SK-N-SH (cell line): ENCODE results near the gene ZFYVE19. TPM values are rescaled to one million over a fixed set of nuclear protein-coding genes. Genes with fewer than 3 reads are reported as not detected.

Source experiments
- CTCF ChIA-PET: fragments of 300-600, 350-600 bp; formaldehyde crosslinking; extraction: SDS; loops from one replicate; lab custom pipeline; 2021; lab: Yijun Ruan, JAX
- POLR2A ChIA-PET: fragments of 350-600 bp; sonication (Branson Sonifier 250); formaldehyde crosslinking; extraction: SDS; loops from one replicate; lab custom pipeline; 2020; ENCODE audit warnings: antibody characterized with exemption, inconsistent platforms; lab: Yijun Ruan, JAX
- DNase-seq: peaks from one replicate; pipeline ENCODE4 v3.0.0; 2012
- H2AFZ ChIP-seq: fragments of 200-600 bp; sonication (generic); 2 replicates; pipeline ENCODE4 v1.8.1; 2016; ENCODE audit warnings: antibody characterized with exemption, mild to moderate bottlenecking, low read depth
- H3F3A ChIP-seq: fragments of 200-600 bp; sonication (generic); replicated peaks from 2 replicates; pipeline ENCODE3; 2016; ENCODE audit warnings: antibody characterized with exemption, mild to moderate bottlenecking; ENCODE audit not compliant: insufficient read depth
- H3K27ac ChIP-seq, 2 experiments: fragments of 200-500 bp in 1 of 2; fragments of 200-600 bp in 1 of 2; sonication (Bioruptor generic) in 1 of 2; sonication (generic), shearing (Covaris generic) in 1 of 2; 2 replicates each; pipeline versions ENCODE4 v1.5.1 to v1.6.1; 2014 to 2016; ENCODE audit warnings: low read depth in 2 of 2, inconsistent platforms in 1 of 2, low read length in 1 of 2, mild to moderate bottlenecking in 1 of 2, mixed read lengths in 1 of 2
- H3K27me3 ChIP-seq: fragments of 200-600 bp; sonication (generic), shearing (Covaris generic); 2 replicates; pipeline ENCODE4 v1.6.1; 2016; ENCODE audit warnings: mixed run types; ENCODE audit not compliant: insufficient read depth
- H3K36me3 ChIP-seq, 2 experiments: fragments of 200-500 bp in 1 of 2; fragments of 200-600 bp in 1 of 2; sonication (Bioruptor generic) in 1 of 2; sonication (generic) in 1 of 2; replicated peaks in 1 of 2; 2 replicates each; pipeline versions ENCODE3 to v1.5.1; 2014 to 2016; ENCODE audit warnings: low read length in 1 of 2, mild to moderate bottlenecking in 1 of 2; ENCODE audit not compliant: insufficient read depth in 2 of 2, control insufficient read depth in 1 of 2
- H3K4me1 ChIP-seq, 2 experiments: fragments of 200-500 bp in 1 of 2; fragments of 200-600 bp in 1 of 2; sonication (Bioruptor generic) in 1 of 2; sonication (generic), shearing (Covaris generic) in 1 of 2; 2 replicates each; pipeline versions ENCODE4 v1.5.1 to v1.6.1; 2014 to 2016; ENCODE audit warnings: low read depth in 1 of 2, low read length in 1 of 2, mixed run types in 1 of 2; ENCODE audit not compliant: insufficient read depth in 2 of 2, control insufficient read depth in 1 of 2
- H3K4me2 ChIP-seq: fragments of 200-600 bp; sonication (generic), shearing (Covaris generic); 2 replicates; pipeline ENCODE4 v1.6.1; 2017; ENCODE audit warnings: mixed run types
- H3K4me3 ChIP-seq, 2 experiments: fragments of 200-500 bp in 1 of 2; fragments of 200-600 bp in 1 of 2; sonication (Bioruptor generic) in 1 of 2; sonication (generic), shearing (Covaris generic) in 1 of 2; 2 replicates each; pipeline versions ENCODE4 v1.5.1 to v1.8.1; 2014 to 2016; ENCODE audit warnings: low read depth in 2 of 2, inconsistent platforms in 1 of 2, low read length in 1 of 2, mild to moderate bottlenecking in 1 of 2, mixed read lengths in 1 of 2, moderate library complexity in 1 of 2
- H3K79me2 ChIP-seq: fragments of 200-600 bp; sonication (generic); 2 replicates; pipeline ENCODE4 v1.8.1; 2017; ENCODE audit warnings: mild to moderate bottlenecking; ENCODE audit not compliant: insufficient read depth
- H3K9ac ChIP-seq: fragments of 200-600 bp; sonication (generic); 2 replicates; pipeline ENCODE4 v1.6.1; 2017; ENCODE audit warnings: mixed run types
- H3K9me2 ChIP-seq: fragments of 200-600 bp; sonication (generic); 2 replicates; pipeline ENCODE4 v1.6.1; 2017; ENCODE audit warnings: mixed run types
- H3K9me3 ChIP-seq: fragments of 200-600 bp; sonication (generic); 2 replicates; pipeline ENCODE4 v1.6.1; 2017; ENCODE audit warnings: mixed run types, mild to moderate bottlenecking, moderate library complexity
- H4K20me1 ChIP-seq: fragments of 200-600 bp; sonication (generic); 2 replicates; pipeline ENCODE4 v1.6.1; 2017; ENCODE audit warnings: mild to moderate bottlenecking, mixed run types; ENCODE audit not compliant: insufficient read depth
- NFIC ChIP-seq: IDR thresholded peaks from 2 replicates; pipeline ENCODE4 v1.4.0; 2012; ENCODE audit warnings: borderline replicate concordance
- NRF1 ChIP-seq: IDR thresholded peaks from 2 replicates; pipeline ENCODE4 v1.6.1; 2012; ENCODE audit warnings: low read depth, mild to moderate bottlenecking, low read length
- POLR2AphosphoS5 ChIP-seq: IDR thresholded peaks from 2 replicates; pipeline ENCODE4 v1.6.1; 2012; ENCODE audit warnings: low read depth, low read length
- RAD21 ChIP-seq: IDR thresholded peaks from 2 replicates; pipeline ENCODE4 v1.6.1; 2012; ENCODE audit warnings: mild to moderate bottlenecking, low read length
- WGBS: methylation state at CpG from one replicate; pipeline ENCODE4 v1.1.6; 2017; ENCODE audit warnings: low lambda C conversion rate; 5-methylcytosine and 5-hydroxymethylcytosine counted together
- polyA plus RNA-seq, 3 experiments: library from polyadenylated mRNA; depleted of rRNA; stranded (reverse); fragments of >200 nt; gene quantifications; 2 replicates each; pipeline ENCODE4 v1.2.3, GENCODE V29; 2012
- small RNA-seq, 7 experiments: library from RNA; depleted of rRNA; stranded (forward); fragments of <200 nt; gene quantifications; one replicate each; pipeline ENCODE3, GENCODE V24; 2012

Gene ZFYVE19
- polyA plus RNA-seq, 1 of the 3 experiments (the other 2 are of a cell fraction) = 35.5 TPM

DNA sequence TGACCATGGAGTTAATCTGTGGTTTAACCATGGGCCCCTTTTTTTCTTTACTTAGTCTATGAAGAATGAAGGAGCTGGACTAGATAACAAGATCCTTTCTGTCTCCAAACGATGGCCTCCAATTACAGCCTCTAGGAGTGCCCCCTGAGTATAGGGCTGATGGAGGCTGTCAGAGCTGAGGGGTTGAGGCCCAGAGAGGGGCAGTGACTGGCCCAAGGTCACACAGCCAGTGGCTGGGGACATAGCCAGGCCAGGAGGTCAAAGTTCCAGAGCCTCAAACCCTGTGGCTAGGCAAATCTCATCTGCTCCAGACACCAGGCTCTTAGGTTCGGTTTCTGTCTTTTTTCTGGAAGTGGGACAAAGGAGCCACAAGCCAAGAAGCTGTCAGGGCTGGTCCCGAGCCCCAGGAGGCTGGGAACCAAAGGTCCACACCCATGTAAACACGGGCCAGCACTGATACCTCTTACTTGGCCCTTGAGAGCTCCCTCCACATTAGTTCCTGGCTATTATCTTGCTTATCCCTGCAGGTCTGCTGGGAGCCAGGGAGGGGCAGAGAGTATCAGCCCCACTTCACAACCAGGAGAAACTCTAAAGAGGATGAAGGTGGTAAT lies 56.9 kb downstream of the ZFYVE19 start:
- no peaks in the 10 kb centered on the region for H3K79me2 ChIP-seq
- H3F3A ChIP-seq = peaks cover 3% of the 10 kb centered on the region
- ChIA-PET CTCF (interaction anchor here (0.9 kb wide), 1 partner anchor 67 kb away, joined by 4 read pairs; no protein-coding TSS in a partner anchor), POLR2A (no interaction called here)
- TF ChIP-seq NRF1 (no peak), RAD21 (no peak), POLR2AphosphoS5 (no peak), NFIC (no peak)
- no peak overlapping the region for H3K4me2 ChIP-seq
- H3K27ac ChIP-seq = no peak overlapping the region
- 53% methylated on average over 3 of the region's 4 CpGs for WGBS
- H3K27me3 ChIP-seq = no peaks in the 10 kb centered on the region
- H4K20me1 ChIP-seq = no peaks in the 10 kb centered on the region
- H3K9ac ChIP-seq = no peak overlapping the region
- no peak overlapping the region for H2AFZ ChIP-seq
- H3K36me3 ChIP-seq = no peaks in the 10 kb centered on the region
- no peaks in the 10 kb centered on the region for H3K9me2 ChIP-seq
- H3K4me1 ChIP-seq = peaks cover 6 to 7% of the 10 kb centered on the region in 2 experiments; a peak in 3 of 4 replicates
- no peaks in the 10 kb centered on the region for H3K9me3 ChIP-seq
- no peak overlapping the region for H3K4me3 ChIP-seq
- no peak for DNase-seq

Small RNAs within 50 kb of the gene (small RNA-seq; reads per million reads assigned to genes)
- gene SUMO2P15 = 0 to 0.10 (median 0) reads per million in 7 experiments

Other genes with a start within 250 kb of the ZFYVE19 start
- gene CCDC32, start 242.0 kb upstream of the ZFYVE19 start, polyA plus RNA-seq (2012; rRNA removed) = 7.4 and 8.2 TPM in 2 replicates
- 10.3 and 10.8 TPM in 2 replicates for gene RPUSD2, start 237.8 kb upstream of the ZFYVE19 start, polyA plus RNA-seq (2012; rRNA removed)
- gene KNL1, start 212.8 kb upstream of the ZFYVE19 start, polyA plus RNA-seq (2012; rRNA removed) = 1.6 and 2.0 TPM in 2 replicates
- gene RAD51, start 111.9 kb upstream of the ZFYVE19 start, polyA plus RNA-seq (2012; rRNA removed) = 6.6 and 7.6 TPM in 2 replicates
- 30.0 and 33.0 TPM in 2 replicates for gene RMDN3, start 51.8 kb upstream of the ZFYVE19 start, polyA plus RNA-seq (2012; rRNA removed)
- 0.60 and 0.67 TPM in 2 replicates for gene GCHFR, start 43.0 kb upstream of the ZFYVE19 start, polyA plus RNA-seq (2012; rRNA removed)
- 0.06 TPM in 1 of 2 replicates, not detected in the other for gene C15orf62, start 37.1 kb upstream of the ZFYVE19 start, polyA plus RNA-seq (2012; rRNA removed)
- 53.1 and 61.6 TPM in 2 replicates for gene DNAJC17, start 384 bp downstream of the ZFYVE19 start, polyA plus RNA-seq (2012; rRNA removed)
- gene PPP1R14D, start 21.6 kb downstream of the ZFYVE19 start, polyA plus RNA-seq (2012; rRNA removed) = not detected in 2 replicates
- 0.58 and 2.0 TPM in 2 replicates for gene SPINT1, start 37.0 kb downstream of the ZFYVE19 start, polyA plus RNA-seq (2012; rRNA removed)
- gene RHOV, start 67.1 kb downstream of the ZFYVE19 start, polyA plus RNA-seq (2012; rRNA removed) = 0.49 and 0.62 TPM in 2 replicates
- 13.5 and 14.1 TPM in 2 replicates for gene VPS18, start 87.4 kb downstream of the ZFYVE19 start, polyA plus RNA-seq (2012; rRNA removed)
- 0.03 TPM in 2 replicates for gene DLL4, start 122.3 kb downstream of the ZFYVE19 start, polyA plus RNA-seq (2012; rRNA removed)
- gene CHAC1, start 146.4 kb downstream of the ZFYVE19 start, polyA plus RNA-seq (2012; rRNA removed) = 9.3 and 12.3 TPM in 2 replicates